Measurements from ENCODE around the gene DENND4C.

DENND4C gene

GRCh38 chr9:19405771-19406170, 175.3 kb downstream of the DENND4C start:
- in situ Hi-C loops (cut with MboI; ENCODE audit: low pct_unique_long_range_greater_than_20kb, low sequenced_read_pairs, unreplicated experiment), result no loop called here
- no peak for DNase-seq (ENCODE audit: low spot score)
- TF ChIP-seq, protein P1, sequence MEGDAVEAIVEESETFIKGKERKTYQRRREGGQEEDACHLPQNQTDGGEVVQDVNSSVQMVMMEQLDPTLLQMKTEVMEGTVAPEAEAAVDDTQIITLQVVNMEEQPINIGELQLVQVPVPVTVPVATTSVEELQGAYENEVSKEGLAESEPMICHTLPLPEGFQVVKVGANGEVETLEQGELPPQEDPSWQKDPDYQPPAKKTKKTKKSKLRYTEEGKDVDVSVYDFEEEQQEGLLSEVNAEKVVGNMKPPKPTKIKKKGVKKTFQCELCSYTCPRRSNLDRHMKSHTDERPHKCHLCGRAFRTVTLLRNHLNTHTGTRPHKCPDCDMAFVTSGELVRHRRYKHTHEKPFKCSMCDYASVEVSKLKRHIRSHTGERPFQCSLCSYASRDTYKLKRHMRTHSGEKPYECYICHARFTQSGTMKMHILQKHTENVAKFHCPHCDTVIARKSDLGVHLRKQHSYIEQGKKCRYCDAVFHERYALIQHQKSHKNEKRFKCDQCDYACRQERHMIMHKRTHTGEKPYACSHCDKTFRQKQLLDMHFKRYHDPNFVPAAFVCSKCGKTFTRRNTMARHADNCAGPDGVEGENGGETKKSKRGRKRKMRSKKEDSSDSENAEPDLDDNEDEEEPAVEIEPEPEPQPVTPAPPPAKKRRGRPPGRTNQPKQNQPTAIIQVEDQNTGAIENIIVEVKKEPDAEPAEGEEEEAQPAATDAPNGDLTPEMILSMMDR (IDR thresholded peaks at IDR 0.05; ENCODE audit: extremely low read depth, insufficient read depth, missing control alignments), result no peak

- TF ChIP-seq, protein P1 (IDR thresholded peaks at IDR 0.05; ENCODE audit: extremely low read depth, insufficient read depth, missing control alignments), result no peak
- in situ Hi-C loops (cut with MboI; ENCODE audit: low pct_unique_long_range_greater_than_20kb, low sequenced_read_pairs, unreplicated experiment), result no loop called here
- peak; percentile 28 for DNase-seq (ENCODE audit: low spot score)
Measured at GRCh38 chr9:19408316-19408692, 177.8 kb downstream of the DENND4C start.

DNA sequence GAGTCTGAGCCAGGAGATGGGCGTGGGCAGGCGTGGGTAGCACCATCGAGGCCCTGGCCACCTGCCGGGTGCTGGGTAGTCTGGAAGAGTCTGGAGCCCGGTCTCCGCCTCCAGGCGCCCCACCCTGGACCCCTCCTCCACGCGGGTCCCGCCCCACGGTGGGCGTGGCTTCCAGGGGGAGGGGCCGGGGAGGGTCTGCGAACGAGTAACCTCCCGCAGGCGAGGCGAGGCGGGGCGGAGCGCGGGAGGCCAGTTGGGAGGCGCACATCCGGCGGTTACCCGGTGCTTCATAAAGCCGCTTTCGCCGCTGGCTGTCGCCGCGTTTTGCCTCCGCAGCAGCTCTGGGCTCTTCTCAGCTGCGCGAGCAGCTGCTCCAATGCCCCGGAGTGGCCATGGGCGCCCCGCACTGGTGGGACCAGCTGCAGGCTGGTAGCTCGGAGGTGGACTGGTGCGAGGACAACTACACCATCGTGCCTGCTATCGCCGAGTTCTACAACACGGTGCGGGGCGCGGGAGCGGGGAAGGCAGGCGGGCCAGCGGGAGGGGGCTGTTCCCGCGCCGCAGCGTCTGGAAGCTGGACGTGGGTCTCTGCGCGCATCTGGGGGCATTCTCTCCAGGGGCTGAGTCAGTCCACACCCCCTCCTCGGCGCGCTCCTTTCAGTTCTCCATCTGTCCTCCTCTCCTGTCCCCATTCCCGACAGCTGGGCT, 178.4 kb downstream of the DENND4C start, which contains the start of gene ACER2:
Gene ACER2, plus strand, starts transcription at position 317 of the 708 bp plus-strand sequence. Its CDS starts 76 bp downstream, at position 393.
- TF ChIP-seq, protein P1 (IDR thresholded peaks at IDR 0.05; ENCODE audit: extremely low read depth, insufficient read depth, missing control alignments), result no peak
- in situ Hi-C loops (cut with MboI; ENCODE audit: low pct_unique_long_range_greater_than_20kb, low sequenced_read_pairs, unreplicated experiment), result no loop called here
- peak; percentile 96 for DNase-seq (ENCODE audit: low spot score)

GRCh38 chr9:19409401-19410194, 179.1 kb downstream of the DENND4C start:
- in situ Hi-C loops (cut with MboI; ENCODE audit: low pct_unique_long_range_greater_than_20kb, low sequenced_read_pairs, unreplicated experiment), result no loop called here
- peak; percentile 35 for DNase-seq (ENCODE audit: low spot score)
- TF ChIP-seq, protein P1 (IDR thresholded peaks at IDR 0.05; ENCODE audit: extremely low read depth, insufficient read depth, missing control alignments), result no peak

GRCh38 chr9:19410195-19410503, 179.7 kb downstream of the DENND4C start:
- in situ Hi-C loops (cut with MboI; ENCODE audit: low pct_unique_long_range_greater_than_20kb, low sequenced_read_pairs, unreplicated experiment), result no loop called here
- TF ChIP-seq, protein P1 (IDR thresholded peaks at IDR 0.05; ENCODE audit: extremely low read depth, insufficient read depth, missing control alignments), result no peak
- no peak for DNase-seq (ENCODE audit: low spot score)

GRCh38 chr9:19410594-19410993, 180.1 kb downstream of the DENND4C start:
- in situ Hi-C loops (cut with MboI; ENCODE audit: low pct_unique_long_range_greater_than_20kb, low sequenced_read_pairs, unreplicated experiment), result no loop called here
- DNase-seq (ENCODE audit: low spot score), result no peak
- TF ChIP-seq, protein P1 (IDR thresholded peaks at IDR 0.05; ENCODE audit: extremely low read depth, insufficient read depth, missing control alignments), result no peak
